HG03103 (cell line): ENCODE data around the gene SURF4.
"Not testable (repeated sequence)": the region's sequence is repeated elsewhere in the genome, so short reads cannot be mapped to it uniquely, and the experiment has no call there.

Experiments used
- ATAC-seq: cut with Tn5 transposase; IDR thresholded peaks from one replicate; pipeline ENCODE4 v1.9.1; 2021; ENCODE audit warnings: low read depth; ENCODE audit not compliant: unreplicated experiment

Gene SURF4

DNA sequence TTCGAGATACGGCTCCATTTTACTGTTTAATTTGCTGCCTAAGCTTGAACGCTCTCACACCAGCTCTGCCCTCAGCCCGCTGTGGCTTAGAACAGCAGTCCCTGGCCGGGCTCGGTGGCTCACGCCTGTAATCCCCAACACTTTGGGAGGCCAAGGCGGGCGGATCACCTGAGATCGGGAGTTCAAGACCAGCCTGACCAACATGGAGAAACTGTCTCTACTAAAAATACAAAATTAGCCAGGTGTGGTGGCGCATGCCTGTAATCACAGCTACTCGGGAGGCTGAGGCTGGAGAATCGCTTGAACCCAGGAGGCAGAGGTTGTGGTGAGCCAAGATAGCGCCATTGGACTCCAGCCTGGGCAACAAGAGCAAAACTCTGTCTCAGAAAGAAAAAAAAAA, 1.4 kb upstream of the SURF4 start:
- ATAC-seq = not testable (repeated sequence)

DNA sequence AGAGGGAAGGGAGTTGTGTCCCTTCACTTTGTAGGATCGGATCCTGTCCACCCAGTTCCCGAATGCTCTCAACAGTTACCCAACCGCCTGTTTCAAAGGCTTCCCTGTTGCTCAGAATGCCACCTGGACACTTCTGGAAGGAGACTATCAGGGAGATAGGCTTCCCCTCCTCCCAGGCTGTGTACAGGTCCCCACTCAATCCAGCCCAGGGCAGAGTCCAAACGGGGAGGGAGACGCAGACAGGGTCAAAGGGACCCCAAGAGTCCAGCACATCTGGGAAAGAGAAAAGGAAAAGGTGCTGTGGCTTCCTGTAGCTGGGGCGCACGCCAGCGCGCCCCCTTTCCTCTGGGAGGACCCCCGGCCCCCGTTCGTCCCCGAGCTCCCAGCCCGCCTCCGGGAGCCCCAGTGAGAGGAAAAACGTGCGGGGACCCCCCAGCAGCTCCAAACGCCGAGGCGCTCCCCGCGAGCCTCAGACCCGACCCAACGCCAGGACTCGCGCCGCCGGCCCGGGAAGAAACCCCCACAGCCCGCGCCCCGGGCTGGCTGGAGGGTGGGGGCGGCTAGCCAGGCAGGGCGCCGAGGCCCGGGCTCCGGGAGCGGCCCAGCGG, 640 bp downstream of the SURF4 start:
- no peak for ATAC-seq

GRCh38 chr9:133374612-133375115, 1.2 kb downstream of the SURF4 start:
- ATAC-seq = no peak

DNA sequence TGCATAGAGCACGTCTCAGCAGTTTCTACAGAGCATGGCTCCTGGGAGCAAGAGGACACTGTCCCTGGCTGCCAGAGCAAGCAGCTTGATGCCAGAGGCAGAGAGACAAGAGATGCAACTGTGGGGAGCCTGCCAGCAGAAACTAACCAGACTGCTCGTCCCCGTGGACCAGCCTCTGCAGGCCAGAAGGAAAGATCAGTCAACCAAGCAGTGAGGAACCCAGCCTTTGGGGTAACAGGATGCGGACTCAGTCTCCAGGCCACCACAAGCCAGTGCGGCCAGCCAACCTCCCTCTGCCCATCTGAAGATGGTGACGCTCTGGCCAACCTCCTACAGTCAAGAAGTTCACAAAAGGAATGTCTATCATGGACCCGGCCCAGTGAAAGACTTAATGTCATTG, 3.7 kb downstream of the SURF4 start:
- no peak for ATAC-seq

DNA sequence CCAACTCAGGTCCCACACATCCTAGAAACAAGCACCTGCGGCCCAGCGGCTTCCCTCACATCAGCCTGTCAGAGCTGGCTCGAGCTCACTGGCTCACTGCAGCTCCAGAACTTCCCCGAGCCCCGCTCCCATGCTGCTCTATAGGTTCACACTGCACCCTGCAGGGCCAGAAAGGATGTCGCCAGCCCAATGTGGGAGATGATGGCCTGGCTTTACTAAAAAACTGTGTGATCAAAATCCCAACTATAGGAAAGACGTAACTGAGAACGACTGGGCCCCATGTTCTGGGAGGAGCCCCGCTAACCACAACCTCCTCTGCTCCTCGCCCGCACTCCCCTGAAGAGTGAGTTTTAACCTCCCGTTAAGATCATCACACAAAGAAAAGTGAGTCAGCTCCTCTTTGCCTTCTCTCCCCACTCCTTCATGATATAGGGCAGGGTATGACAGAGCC, 4.6 kb downstream of the SURF4 start:
- no peak for ATAC-seq

- no peak for ATAC-seq
Observed at GRCh38 chr9:133370685-133371084, 5.2 kb downstream of the SURF4 start.

DNA sequence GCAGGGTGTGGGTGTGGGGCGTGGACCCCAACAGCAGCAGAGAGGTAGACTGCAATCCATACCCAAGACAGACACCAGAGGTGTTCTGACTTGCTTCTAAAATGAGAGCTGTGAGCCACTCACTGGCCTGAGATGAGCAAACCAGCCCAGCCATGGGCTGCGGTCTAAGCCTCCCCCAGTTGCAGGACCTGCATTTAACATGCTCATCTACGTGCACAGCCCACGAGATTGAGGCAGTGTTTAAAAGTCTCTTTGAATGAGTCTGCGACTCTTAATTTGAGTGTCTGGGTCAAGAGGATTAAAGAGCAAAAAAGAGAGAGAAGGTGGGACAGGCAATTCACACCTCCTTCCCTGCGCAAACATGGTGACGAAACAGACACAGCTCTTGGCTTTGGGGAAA, 5.9 kb downstream of the SURF4 start:
- ATAC-seq = no peak

- no peak for ATAC-seq
Observed at GRCh38 chr9:133369422-133369821, 6.4 kb downstream of the SURF4 start.

DNA sequence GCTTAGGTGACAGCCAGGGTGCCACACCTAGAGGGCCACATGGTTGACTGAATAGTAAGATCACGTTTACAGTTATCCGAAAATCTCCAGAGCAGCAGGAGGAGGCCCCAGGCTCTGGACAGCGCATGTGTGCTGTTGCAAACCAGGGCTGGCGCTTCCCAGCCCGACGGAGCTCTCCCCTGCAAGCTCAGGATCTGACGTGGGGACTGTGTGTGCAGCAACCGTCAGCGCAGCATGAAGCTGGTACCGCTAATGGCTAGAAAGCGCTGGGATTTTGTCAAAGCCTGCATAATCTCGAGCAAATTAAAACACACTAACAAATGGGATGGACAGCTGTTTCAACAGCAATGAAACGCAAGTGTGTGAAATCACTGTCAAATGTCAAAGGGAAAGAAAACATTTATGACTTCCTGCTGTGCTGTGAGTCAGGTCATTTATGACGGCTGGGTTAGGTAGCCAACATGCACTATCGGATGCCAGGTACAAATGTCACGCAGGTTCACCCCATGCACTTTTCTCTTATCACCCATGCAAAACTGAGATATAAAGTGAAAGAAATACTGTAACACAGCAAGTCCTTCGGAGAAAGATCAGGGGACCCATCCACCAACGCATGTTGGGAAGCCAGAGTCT, 7.5 kb downstream of the SURF4 start:
- no peak for ATAC-seq

DNA sequence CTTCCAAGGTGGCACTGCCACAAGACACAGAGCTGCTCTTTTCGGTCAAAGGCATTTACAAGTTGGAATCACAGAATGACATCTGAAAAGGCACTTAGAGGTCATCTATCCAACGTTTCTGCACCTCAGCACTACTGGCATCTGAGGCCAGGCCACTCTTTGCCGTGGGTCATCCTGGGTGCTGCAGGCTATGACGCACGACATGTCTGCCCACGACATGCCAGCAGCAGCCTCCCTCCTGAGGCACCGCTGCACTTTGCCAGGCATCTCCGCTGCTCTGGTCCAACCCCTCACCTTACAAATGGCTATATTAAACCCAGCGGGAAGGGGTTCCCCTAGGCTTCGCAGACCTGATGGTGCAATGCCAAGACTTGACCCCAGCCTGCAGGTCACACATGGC, 8.1 kb downstream of the SURF4 start:
- no peak for ATAC-seq

- no peak for ATAC-seq
Observed at GRCh38 chr9:133367221-133367620, 8.6 kb downstream of the SURF4 start.

- no peak for ATAC-seq
Observed at GRCh38 chr9:133366435-133366834, 9.4 kb downstream of the SURF4 start.

- ATAC-seq = no peak
Observed at GRCh38 chr9:133362359-133363044, 13.4 kb downstream of the SURF4 start.

- no peak for ATAC-seq
Observed at GRCh38 chr9:133361507-133362092, 14.3 kb downstream of the SURF4 start.

DNA sequence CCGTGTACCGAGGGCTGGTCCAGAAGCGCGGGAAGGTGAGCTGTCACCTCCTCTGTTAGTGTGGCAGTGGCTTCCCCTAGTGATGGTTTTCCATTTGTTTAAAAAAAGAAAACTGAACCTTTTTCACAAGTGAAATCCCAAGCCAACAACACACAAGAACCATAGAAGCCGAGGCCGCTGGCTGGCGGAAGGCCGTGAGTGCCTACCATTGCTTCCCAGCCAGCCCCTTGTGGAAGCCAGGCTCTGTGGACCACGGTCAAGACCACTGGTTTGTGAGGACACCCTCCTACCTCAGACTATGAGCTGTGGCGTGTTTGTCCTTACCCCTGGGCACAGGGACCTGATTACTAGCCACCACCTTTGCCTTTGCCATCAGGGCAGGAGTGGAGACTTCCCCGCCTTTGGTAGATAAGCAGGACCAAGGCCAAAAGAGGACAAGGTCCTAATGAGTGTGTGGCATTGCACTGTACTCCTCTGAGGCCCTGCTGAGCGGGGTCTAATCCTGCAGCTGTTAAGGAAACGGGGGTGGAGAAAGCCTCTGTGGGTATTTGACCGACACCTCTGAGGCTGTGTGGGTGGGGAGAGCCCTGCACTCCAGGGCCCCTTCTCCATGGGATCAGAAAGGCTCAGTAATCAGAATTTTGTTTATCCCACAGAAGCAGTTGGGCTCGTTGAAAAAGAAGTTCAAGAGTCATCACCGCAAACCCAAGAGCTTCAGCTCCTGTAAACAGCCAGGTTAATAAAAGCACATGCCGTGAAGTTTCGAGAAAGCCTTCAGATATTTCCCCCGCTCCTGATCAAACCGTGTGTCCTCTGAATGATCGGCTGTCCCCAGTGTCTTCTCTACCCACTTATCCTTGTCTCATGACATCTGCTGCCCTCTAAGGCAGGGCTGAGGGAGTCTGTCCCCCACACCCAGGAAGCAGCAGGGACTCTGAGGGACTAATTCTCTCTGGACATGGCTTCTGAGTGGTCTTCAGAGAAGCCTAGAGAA, 15.2 kb downstream of the SURF4 start:
- no peak for ATAC-seq

DNA sequence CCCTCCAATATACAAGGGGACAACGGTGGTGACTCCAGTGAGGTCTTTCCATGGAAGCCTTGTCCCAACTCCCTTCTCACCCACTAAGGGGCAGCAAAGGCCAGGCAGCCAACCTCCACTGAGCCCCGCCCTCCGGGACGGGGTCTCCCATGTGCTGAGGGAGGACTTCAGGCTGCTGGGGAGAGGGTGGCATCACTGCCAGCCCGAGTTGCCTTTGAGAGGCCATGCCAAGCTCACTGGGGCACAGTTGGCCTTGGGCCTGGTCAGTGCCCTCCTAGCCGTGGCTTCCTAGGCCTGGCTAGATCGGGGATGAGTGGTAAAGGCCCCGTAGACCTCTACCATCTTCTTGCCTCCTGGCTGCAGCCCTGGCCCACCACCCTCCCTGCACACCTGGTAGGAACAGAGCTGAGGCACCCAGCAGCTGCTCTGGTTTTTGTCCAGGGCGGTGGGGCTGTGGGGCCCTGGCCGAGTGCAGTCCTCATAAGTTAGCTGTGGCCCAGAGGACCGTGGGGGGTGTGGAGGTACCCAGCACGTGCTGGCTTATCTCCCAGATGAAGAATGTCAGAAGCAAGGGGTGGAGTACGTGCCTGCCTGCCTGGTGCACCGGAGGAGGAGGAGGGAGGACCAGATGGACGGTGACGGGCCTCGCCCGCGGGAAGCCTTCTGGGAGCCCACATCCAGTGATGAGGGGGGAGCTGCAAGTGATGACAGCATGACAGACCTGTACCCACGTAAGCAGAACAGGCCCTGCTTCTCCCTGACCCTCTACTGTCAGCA, 16.3 kb downstream of the SURF4 start:
- no peak for ATAC-seq

GRCh38 chr9:133357656-133358055, 18.2 kb downstream of the SURF4 start:
- no peak for ATAC-seq

GRCh38 chr9:133356391-133357091, 19.3 kb downstream of the SURF4 start, which contains the start of the genes SURF1 and SURF2:
SURF1 (minus strand) TSS chr9:133356487; CDS start chr9:133356453, 34 bp downstream.
SURF2 (plus strand) TSS chr9:133356550; CDS start chr9:133356593, 43 bp downstream.
- ATAC-seq = peak; percentile 67
